Renal cortical epithelial cell (primary cell): ENCODE results near the gene OR13C3. TPM values are rescaled to one million over a fixed set of nuclear protein-coding genes. Genes with fewer than 3 reads are reported as not detected.

Source experiments
- total RNA-seq: library from RNA; depleted of rRNA; stranded (reverse); fragments of >200 nt; gene quantifications from 2 replicates; pipeline ENCODE4 v1.2.3, GENCODE V29; 2014

OR13C3 gene
- total RNA-seq, 1 donor from 2014 or later: 0.30 TPM

Other genes starting within 250 kb of the OR13C3 start
- gene OR13F1, start 32.6 kb downstream of the OR13C3 start, total RNA-seq: not detected in 2 replicates
- not detected in 2 replicates for gene OR13C4, start 9.6 kb downstream of the OR13C3 start, total RNA-seq
- gene OR13C8, start 32.3 kb upstream of the OR13C3 start, total RNA-seq: not detected in 2 replicates
- gene OR13C5, start 62.6 kb upstream of the OR13C3 start, total RNA-seq: 0.15 TPM in 1 of 2 replicates, not detected in the other
- 0.30 TPM in 1 of 2 replicates, not detected in the other for gene OR13C2, start 68.8 kb upstream of the OR13C3 start, total RNA-seq
- gene OR13C9, start 81.3 kb upstream of the OR13C3 start, total RNA-seq: 0.10 TPM in 1 of 2 replicates, not detected in the other
- not detected in 2 replicates for gene OR13D1, start 157.7 kb upstream of the OR13C3 start, total RNA-seq
- 48.7 and 69.3 TPM in 2 replicates for gene NIPSNAP3A, start 210.8 kb upstream of the OR13C3 start, total RNA-seq
- 0.35 and 1.3 TPM in 2 replicates for gene NIPSNAP3B, start 227.3 kb upstream of the OR13C3 start, total RNA-seq